Measurements from ENCODE around the gene CNPY4. TPM values are rescaled to one million over a fixed set of nuclear protein-coding genes. Genes with fewer than 3 reads are reported as not detected.

CNPY4 gene
- 24.1 and 33.6 TPM in 2 replicates for total RNA-seq (2014; rRNA removed; shearing (Covaris generic))

- peak; percentile 96 for DNase-seq (ENCODE audit: low read depth)
Observed at GRCh38 chr7:100119072-100119969, at the start of gene CNPY4, which contains the start of gene TAF6. CNPY4 (plus strand) TSS chr7:100119634; CDS start chr7:100119745, 111 bp downstream. TAF6 (minus strand) TSS chr7:100119358; CDS start chr7:100114209, 5,149 bp downstream.

- no peak for DNase-seq (ENCODE audit: low read depth)
Observed at GRCh38 chr7:100069991-100070390, 49.4 kb upstream of the CNPY4 start.

GRCh38 chr7:100071018-100071723 is 48.3 kb upstream of the CNPY4 start:
- DNase-seq (ENCODE audit: low read depth) = no peak

- DNase-seq (ENCODE audit: low read depth) = no peak
Observed at GRCh38 chr7:100072462-100072861, 47.0 kb upstream of the CNPY4 start.

GRCh38 chr7:100074841-100075240 is 44.6 kb upstream of the CNPY4 start:
- DNase-seq (ENCODE audit: low read depth) = no peak

- DNase-seq (ENCODE audit: low read depth) = no peak
Observed at GRCh38 chr7:100075418-100075817, 44.0 kb upstream of the CNPY4 start.

GRCh38 chr7:100077205-100077604 is 42.2 kb upstream of the CNPY4 start:
- no peak for DNase-seq (ENCODE audit: low read depth)

- no peak for DNase-seq (ENCODE audit: low read depth)
Observed at GRCh38 chr7:100079024-100079560, 40.3 kb upstream of the CNPY4 start.

GRCh38 chr7:100080907-100081534 is 38.4 kb upstream of the CNPY4 start:
- DNase-seq (ENCODE audit: low read depth) = peak; percentile 34

GRCh38 chr7:100081535-100082102 is 37.8 kb upstream of the CNPY4 start, which contains the start of gene ZNF3:
ZNF3 (minus strand) TSS chr7:100081723; CDS start chr7:100077357, 4,366 bp downstream.
- peak; percentile 99 for DNase-seq (ENCODE audit: low read depth)

GRCh38 chr7:100082978-100083377 is 36.5 kb upstream of the CNPY4 start:
- no peak for DNase-seq (ENCODE audit: low read depth)

GRCh38 chr7:100085515-100085914 is 33.9 kb upstream of the CNPY4 start:
- DNase-seq (ENCODE audit: low read depth) = no peak

GRCh38 chr7:100087055-100087750 is 32.2 kb upstream of the CNPY4 start:
- DNase-seq (ENCODE audit: low read depth) = peak; percentile 99

- DNase-seq (ENCODE audit: low read depth) = no peak
Observed at GRCh38 chr7:100088095-100088620, 31.3 kb upstream of the CNPY4 start.

GRCh38 chr7:100088621-100089457 is 30.6 kb upstream of the CNPY4 start, which contains the start of gene COPS6:
COPS6 (plus strand) TSS chr7:100088969; CDS start chr7:100088991, 22 bp downstream.
- peak; percentile 74 for DNase-seq (ENCODE audit: low read depth)

- DNase-seq (ENCODE audit: low read depth) = peak; percentile 66
Observed at GRCh38 chr7:100089458-100090196, 29.8 kb upstream of the CNPY4 start.

GRCh38 chr7:100090527-100091410 is 28.7 kb upstream of the CNPY4 start:
- peak; percentile 37 for DNase-seq (ENCODE audit: low read depth)
